WTC11 (cell line): Measurements from ENCODE around the gene TFDP1.

ENCODE experiments used
- ATF1 ChIP-seq: sonication (generic); formaldehyde crosslinking; IDR thresholded peaks from 2 replicates; pipeline ENCODE4 v1.8.1; 2023; ENCODE audit warnings: mild to moderate bottlenecking, moderate library complexity, missing genetic modification reagents
- ATF2 ChIP-seq: sonication (generic); formaldehyde crosslinking; IDR thresholded peaks from 2 replicates; pipeline ENCODE4 v1.8.1; 2022; ENCODE audit warnings: low read depth, missing genetic modification reagents, borderline replicate concordance
- CTCF ChIP-seq: fragments of 200-600 bp; IDR thresholded peaks from 2 replicates; pipeline ENCODE4 v1.8.0; 2022; ENCODE audit warnings: antibody characterized with exemption
- E2F1 ChIP-seq: sonication (generic); formaldehyde crosslinking; IDR thresholded peaks from 2 replicates; pipeline ENCODE4 v1.8.0; 2022; ENCODE audit warnings: mild to moderate bottlenecking, missing genetic modification reagents
- ELF4 ChIP-seq: sonication (generic); formaldehyde crosslinking; IDR thresholded peaks from 2 replicates; pipeline ENCODE4 v1.8.1; 2022; ENCODE audit warnings: low read depth, mild to moderate bottlenecking, moderate library complexity, missing genetic modification reagents
- FOXJ3 ChIP-seq: sonication (generic); formaldehyde crosslinking; IDR thresholded peaks from 2 replicates; pipeline ENCODE4 v1.9.0; 2021; ENCODE audit warnings: missing genetic modification reagents, mild to moderate bottlenecking, borderline replicate concordance
- IRF2 ChIP-seq: sonication (generic); formaldehyde crosslinking; IDR thresholded peaks from 2 replicates; pipeline ENCODE4 v1.8.0; 2022; ENCODE audit warnings: low read depth, missing genetic modification reagents, borderline replicate concordance
- JUN ChIP-seq: sonication (generic); formaldehyde crosslinking; IDR thresholded peaks from 2 replicates; pipeline ENCODE4 v1.8.0; 2023; ENCODE audit warnings: mild to moderate bottlenecking, missing genetic modification reagents
- NFYB ChIP-seq: sonication (generic); formaldehyde crosslinking; conservative IDR thresholded peaks from 2 replicates; pipeline ENCODE4 v1.8.0; 2022; ENCODE audit warnings: low read depth, missing genetic modification reagents
- TCF7 ChIP-seq: sonication (generic); formaldehyde crosslinking; IDR thresholded peaks from 2 replicates; pipeline ENCODE4 v1.8.0; 2022; ENCODE audit warnings: mild to moderate bottlenecking, low read depth, missing genetic modification reagents, moderate library complexity
- TEAD4 ChIP-seq: sonication (generic); formaldehyde crosslinking; IDR thresholded peaks from 2 replicates; pipeline ENCODE4 v1.8.0; 2022; ENCODE audit warnings: mild to moderate bottlenecking, missing genetic modification reagents
- TP53 ChIP-seq: sonication (generic); formaldehyde crosslinking; IDR thresholded peaks from 2 replicates; pipeline ENCODE4 v1.8.1; 2023; ENCODE audit warnings: mild to moderate bottlenecking, missing genetic modification reagents
- USF1 ChIP-seq: sonication (generic); formaldehyde crosslinking; IDR thresholded peaks from 2 replicates; pipeline ENCODE4 v1.8.0; 2022; ENCODE audit warnings: mild to moderate bottlenecking, missing genetic modification reagents
- ZNF512 ChIP-seq: sonication (generic); formaldehyde crosslinking; IDR thresholded peaks from 2 replicates; pipeline ENCODE4 v1.8.1; 2022; ENCODE audit warnings: missing genetic modification reagents, borderline replicate concordance

GRCh38 chr13:113634279-113635047 is 49.9 kb downstream of the TFDP1 start:
- TF ChIP-seq ZNF512 (CRISPR knock-in tag): no peak
- TF ChIP-seq CTCF: no peak
- TF ChIP-seq ATF2 (CRISPR knock-in tag): no peak
- no peak for TF ChIP-seq TP53 (CRISPR knock-in tag)
- TF ChIP-seq E2F1: no peak
- TF ChIP-seq USF1 (CRISPR knock-in tag): no peak
- no peak for TF ChIP-seq ATF1 (CRISPR knock-in tag)
- TF ChIP-seq TCF7 (CRISPR knock-in tag): no peak
- TF ChIP-seq NFYB: no peak
- no peak for TF ChIP-seq IRF2 (CRISPR knock-in tag)
- TF ChIP-seq JUN (CRISPR knock-in tag): no peak
- TF ChIP-seq TEAD4 (CRISPR knock-in tag): no peak
- no peak for TF ChIP-seq FOXJ3 (CRISPR knock-in tag)
- TF ChIP-seq ELF4 (CRISPR knock-in tag): no peak
